Activated gamma-delta T cell (primary cell): Measurements from ENCODE around the gene CDC42BPA.
"Not testable (repeated sequence)": the region's sequence is repeated elsewhere in the genome, so short reads cannot be mapped to it uniquely, and the experiment has no call there.

ENCODE experiments used
- DNase-seq: peaks from one replicate; lab custom pipeline; 2025; lab: John Stamatoyannopoulos, UW
- total RNA-seq, 2 donors: gene quantifications; one replicate each; lab custom pipeline; 2026; lab: John Stamatoyannopoulos, UW

The CDC42BPA gene, protein sequence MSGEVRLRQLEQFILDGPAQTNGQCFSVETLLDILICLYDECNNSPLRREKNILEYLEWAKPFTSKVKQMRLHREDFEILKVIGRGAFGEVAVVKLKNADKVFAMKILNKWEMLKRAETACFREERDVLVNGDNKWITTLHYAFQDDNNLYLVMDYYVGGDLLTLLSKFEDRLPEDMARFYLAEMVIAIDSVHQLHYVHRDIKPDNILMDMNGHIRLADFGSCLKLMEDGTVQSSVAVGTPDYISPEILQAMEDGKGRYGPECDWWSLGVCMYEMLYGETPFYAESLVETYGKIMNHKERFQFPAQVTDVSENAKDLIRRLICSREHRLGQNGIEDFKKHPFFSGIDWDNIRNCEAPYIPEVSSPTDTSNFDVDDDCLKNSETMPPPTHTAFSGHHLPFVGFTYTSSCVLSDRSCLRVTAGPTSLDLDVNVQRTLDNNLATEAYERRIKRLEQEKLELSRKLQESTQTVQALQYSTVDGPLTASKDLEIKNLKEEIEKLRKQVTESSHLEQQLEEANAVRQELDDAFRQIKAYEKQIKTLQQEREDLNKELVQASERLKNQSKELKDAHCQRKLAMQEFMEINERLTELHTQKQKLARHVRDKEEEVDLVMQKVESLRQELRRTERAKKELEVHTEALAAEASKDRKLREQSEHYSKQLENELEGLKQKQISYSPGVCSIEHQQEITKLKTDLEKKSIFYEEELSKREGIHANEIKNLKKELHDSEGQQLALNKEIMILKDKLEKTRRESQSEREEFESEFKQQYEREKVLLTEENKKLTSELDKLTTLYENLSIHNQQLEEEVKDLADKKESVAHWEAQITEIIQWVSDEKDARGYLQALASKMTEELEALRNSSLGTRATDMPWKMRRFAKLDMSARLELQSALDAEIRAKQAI (N-terminal part only)
- 1.8 to 5.7 reads per million in 2 donors for total RNA-seq

GRCh38 chr1:227318016-227318852 lies at the start of gene CDC42BPA:
TSS of gene CDC42BPA (minus strand) at chr1:227318492. CDS start at chr1:227317182, 1,310 bp downstream.
- DNase-seq = no peak

DNA sequence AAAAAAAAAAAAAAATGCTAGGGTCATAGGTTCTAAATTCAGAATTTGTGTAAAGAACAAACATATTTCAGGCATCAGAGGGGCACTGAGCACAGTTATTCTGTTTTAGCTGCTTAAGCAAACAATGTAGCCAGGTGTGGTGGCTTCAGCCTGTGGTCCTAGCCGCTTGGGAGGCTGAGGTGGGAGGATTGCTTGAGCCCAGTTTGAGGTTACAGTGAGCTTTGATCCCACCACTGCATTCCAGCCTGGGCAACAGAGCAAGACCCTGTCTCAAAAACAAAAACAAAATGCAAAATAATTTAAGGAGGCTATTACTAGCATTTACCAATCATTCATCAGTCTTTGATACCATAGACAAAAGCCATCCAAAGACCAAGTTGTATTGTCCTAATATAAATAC lies 49.7 kb upstream of the CDC42BPA start:
- DNase-seq = no peak

- no peak for DNase-seq
Measured at GRCh38 chr1:227365473-227366431, 47.5 kb upstream of the CDC42BPA start.

GRCh38 chr1:227364657-227365056 lies 46.4 kb upstream of the CDC42BPA start:
- DNase-seq = no peak

DNA sequence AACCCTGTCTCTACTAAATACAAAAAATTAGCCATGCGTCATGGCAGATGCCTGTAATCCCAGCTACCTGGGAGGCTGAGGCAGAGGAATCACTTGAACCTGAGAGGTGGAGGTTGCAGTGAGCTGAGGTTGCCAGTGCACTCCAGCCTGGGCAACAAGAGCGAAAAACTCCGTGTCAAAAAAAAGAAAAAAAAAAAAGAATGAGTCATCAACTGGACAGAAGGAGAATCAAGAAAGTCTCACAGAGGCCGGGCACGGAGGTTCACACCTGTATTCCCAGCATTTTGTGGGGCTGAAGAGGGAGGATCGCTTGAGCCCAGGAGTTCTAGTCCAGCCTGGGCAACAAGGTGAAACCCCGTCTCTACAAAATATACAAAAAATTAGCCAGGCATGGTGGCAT lies 45.5 kb upstream of the CDC42BPA start:
- no peak for DNase-seq

DNA sequence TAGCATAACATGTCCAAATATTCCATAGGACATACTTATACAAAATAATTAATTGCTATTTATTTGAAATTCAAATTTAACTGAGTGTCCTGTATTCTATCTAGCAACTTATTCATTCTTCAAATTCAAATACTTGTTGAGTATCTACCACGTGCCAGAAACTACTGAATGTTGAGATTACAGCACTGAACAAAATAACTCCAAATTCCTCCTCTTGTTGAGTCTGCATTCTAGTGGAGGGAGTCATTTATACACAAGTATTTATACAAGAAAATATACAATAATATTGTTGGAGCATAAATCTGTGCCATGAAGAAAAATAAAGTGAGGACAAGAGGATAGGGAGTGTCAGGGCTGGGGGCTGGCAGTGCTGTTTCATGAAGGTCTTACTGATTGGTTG lies 43.7 kb upstream of the CDC42BPA start:
- DNase-seq = no peak

DNA sequence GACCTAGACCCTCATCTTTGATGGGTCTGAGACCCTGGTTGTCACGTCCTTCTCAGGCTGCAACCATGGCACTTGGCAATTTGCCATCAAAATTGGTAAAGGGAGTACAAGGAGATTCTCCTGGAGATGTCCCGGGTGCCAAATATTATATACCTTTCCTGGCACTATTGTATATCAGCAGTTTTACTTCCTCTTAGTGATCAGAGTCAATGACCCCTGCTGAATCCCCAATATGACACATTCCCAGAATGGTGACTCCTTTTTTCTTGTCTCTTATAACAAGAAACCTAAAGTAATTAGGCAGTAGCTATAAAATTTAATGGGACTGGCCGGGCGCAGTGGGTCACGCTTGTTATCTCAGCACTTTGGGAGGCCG lies 39.6 kb upstream of the CDC42BPA start:
- DNase-seq = no peak

- no peak for DNase-seq
Measured at GRCh38 chr1:227357171-227357926, 39.1 kb upstream of the CDC42BPA start.

DNA sequence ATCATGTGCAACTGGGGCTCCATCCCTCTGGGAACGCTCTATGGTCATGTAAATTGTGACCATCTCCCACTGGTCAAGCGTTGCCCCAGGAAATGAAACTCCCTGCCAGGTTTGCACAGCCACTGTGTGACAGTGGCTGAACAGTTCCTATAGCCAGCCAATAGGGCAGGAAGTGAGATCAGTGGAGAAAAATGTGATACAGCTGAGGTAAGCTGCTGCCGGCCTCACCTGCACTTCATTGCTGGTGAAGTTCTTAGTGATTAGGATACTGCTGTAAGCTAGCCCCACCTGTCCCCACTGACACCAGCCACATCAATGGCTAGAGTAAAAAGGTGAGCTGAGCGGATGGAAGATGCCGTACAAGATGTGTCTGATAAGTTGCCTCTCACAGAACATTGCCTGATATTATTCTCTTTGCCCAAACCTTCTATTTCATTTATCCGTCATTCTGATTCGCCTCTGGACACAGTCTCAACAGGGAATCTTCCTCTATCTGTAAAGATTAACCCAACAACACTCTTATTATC lies 38.4 kb upstream of the CDC42BPA start:
- DNase-seq = no peak

- DNase-seq = no peak
Measured at GRCh38 chr1:227355542-227356245, 37.4 kb upstream of the CDC42BPA start.

DNA sequence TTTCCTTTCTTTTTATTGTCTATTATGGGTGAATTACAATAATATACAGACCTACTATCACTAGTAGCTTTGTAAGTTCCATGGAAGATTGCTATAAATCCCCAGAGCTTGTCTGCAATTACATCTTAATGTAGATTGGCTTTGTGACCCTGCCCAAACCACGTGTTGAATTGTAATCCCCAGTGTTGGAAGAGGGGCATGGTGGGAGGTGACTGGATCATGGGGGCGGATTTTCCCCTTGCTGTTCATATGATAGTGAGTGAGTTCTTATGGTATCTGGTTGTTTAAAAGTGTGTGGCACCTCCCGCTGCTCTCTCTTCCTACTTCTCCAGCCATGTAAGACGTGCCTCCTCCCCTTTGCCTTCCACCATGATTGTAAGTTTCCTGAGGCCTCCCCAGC lies 34.9 kb upstream of the CDC42BPA start:
- no peak for DNase-seq

DNA sequence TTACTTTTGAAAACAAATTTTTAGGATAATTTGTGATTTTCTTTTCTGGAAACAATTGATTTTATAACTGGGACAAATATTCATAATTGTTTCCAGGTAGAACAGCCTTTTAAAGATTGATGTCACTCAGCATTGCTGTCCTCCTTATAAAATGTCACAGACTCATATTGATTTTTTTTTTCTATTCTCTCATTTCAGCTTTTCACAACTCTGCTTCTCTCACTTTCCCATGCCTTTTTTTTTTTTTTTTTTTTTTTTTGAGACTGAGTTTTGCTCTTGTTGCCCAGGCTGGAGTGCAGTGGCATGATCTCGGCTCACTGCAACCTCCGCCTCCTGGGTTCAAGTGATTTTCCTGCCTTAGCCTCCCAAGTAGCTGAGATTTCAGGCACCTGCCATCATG lies 33.9 kb upstream of the CDC42BPA start:
- not testable (repeated sequence) for DNase-seq

- DNase-seq = no peak
Measured at GRCh38 chr1:227351443-227351842, 33.2 kb upstream of the CDC42BPA start.

- no peak for DNase-seq
Measured at GRCh38 chr1:227349967-227350366, 31.7 kb upstream of the CDC42BPA start.

- DNase-seq = no peak
Measured at GRCh38 chr1:227343727-227344551, 25.6 kb upstream of the CDC42BPA start.

DNA sequence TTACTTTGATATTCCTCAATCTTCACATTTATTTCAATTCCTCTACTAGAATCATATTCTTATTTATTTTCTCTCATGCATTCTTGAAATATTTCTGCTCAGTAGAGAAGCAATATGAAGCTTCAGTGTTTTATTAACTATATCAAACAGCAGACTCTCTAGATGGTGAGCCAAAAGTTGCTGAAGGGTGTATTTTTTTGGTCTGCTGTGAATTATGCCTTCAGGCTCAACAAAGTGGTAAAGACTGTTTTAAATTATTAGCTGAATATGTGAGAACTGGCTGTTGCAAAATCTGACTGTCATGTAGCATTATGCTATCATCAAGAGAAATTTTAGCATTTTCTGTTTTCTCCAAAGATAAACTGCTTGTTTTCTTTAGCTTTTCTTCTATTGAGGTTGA lies 24.9 kb upstream of the CDC42BPA start:
- no peak for DNase-seq

DNA sequence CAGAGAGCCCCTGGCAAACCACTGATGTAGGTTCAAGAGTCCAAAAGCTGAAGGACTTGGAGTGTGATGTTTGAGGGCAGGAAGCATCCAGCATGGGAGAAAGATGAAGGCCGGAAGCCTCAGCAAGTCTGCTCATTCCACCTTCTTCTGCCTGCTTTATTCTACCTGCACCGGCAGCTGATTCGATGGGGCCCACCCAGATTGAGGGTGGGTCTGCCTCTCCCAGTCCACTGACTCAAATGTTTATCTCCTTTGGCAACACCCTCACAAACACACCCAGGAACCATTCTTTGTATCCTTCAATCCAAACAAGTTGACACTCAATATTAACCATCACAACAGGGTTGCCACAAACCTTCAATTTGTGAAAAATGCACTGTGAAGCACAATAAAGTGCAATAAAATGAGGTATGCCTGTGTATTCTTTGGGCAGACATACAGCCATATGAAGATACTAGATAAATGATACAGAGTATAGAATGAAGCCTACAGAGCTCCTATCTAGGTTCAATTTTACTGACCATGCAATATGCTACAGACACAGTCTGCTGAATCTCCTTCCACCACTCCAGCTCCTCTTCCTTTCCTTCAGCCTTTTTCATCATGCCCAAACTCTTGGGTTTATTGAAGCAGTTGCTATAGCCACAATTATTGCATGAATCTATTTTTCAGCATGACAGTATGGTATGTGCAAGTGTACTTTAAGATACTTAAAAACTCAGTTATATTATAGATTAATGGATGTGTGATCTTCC lies 24.0 kb upstream of the CDC42BPA start:
- DNase-seq = no peak
